HEK293 (cell line): ENCODE data around the gene DBH.

Experiments used
- CTCF ChIA-PET: fragments of 350-600 bp; formaldehyde crosslinking; extraction: SDS; loops from one replicate; lab custom pipeline; 2021; ENCODE audit warnings: antibody characterized with exemption; lab: Yijun Ruan, JAX
- POLR2A ChIA-PET: fragments of 300-600 bp; formaldehyde crosslinking; extraction: SDS; loops from one replicate; lab custom pipeline; 2020; ENCODE audit warnings: antibody characterized with exemption, inconsistent platforms; lab: Yijun Ruan, JAX
- H3K27ac ChIP-seq: fragments of 200-500 bp; sonication (Bioruptor generic); 2 replicates; pipeline ENCODE4 v1.5.1; 2014; ENCODE audit warnings: low read depth, low read length, control low read depth, inconsistent platforms; ENCODE audit errors: extremely low read depth
- H3K36me3 ChIP-seq, 2 experiments: fragments of 200-500 bp in 1 of 2; sonication (Bioruptor generic) in 1 of 2; 1 replicate in 1 of 2; 2 replicates in 1 of 2; pipeline ENCODE4 v1.5.1; 2014 to 2017; ENCODE audit warnings: inconsistent platforms in 2 of 2, low read length in 2 of 2; ENCODE audit not compliant: control insufficient read depth in 2 of 2, insufficient read depth in 1 of 2
- H3K4me1 ChIP-seq: fragments of 200-500 bp; sonication (Bioruptor generic); 2 replicates; pipeline ENCODE4 v1.5.1; 2014; ENCODE audit warnings: mild to moderate bottlenecking, low read length, inconsistent platforms; ENCODE audit not compliant: control insufficient read depth, insufficient read depth
- H3K4me3 ChIP-seq: 2 replicates; pipeline ENCODE4 v1.5.1; 2011; ENCODE audit warnings: low read depth, mild to moderate bottlenecking, control low read depth, low read length, moderate library complexity
- H3K9me3 ChIP-seq: fragments of 200-500 bp; sonication (Bioruptor generic); 2 replicates; pipeline ENCODE4 v1.5.1; 2014; ENCODE audit warnings: low read depth, low read length, inconsistent platforms; ENCODE audit not compliant: control insufficient read depth, insufficient read depth
- KLF7 ChIP-seq: fragments of 450-650 bp; formaldehyde crosslinking; IDR thresholded peaks from 2 replicates; pipeline ENCODE4 v1.5.1; 2016; ENCODE audit warnings: missing biosample characterization, missing genetic modification characterization, borderline replicate concordance
- TCF7L2 ChIP-seq: IDR thresholded peaks from 2 replicates; pipeline ENCODE4 v1.6.1; 2011; ENCODE audit warnings: low read depth, mild to moderate bottlenecking, inconsistent platforms, low read length, moderate library complexity, borderline replicate concordance
- YY2 ChIP-seq: fragments of 450-650 bp; formaldehyde crosslinking; IDR thresholded peaks from 2 replicates; pipeline ENCODE4 v1.5.1; 2016; ENCODE audit warnings: missing biosample characterization, missing genetic modification characterization
- ZFHX2 ChIP-seq: fragments of 450-650 bp; formaldehyde crosslinking; conservative IDR thresholded peaks from 2 replicates; pipeline ENCODE4 v1.5.1; 2016; ENCODE audit warnings: missing biosample characterization, missing genetic modification characterization
- ZNF112 ChIP-seq: fragments of 450-650 bp; formaldehyde crosslinking; IDR thresholded peaks from 2 replicates; pipeline ENCODE4 v1.5.0; 2017; ENCODE audit warnings: missing biosample characterization, missing genetic modification characterization
- ZNF133 ChIP-seq: fragments of 450-650 bp; formaldehyde crosslinking; IDR thresholded peaks from 2 replicates; pipeline ENCODE4 v1.5.1; 2016; ENCODE audit warnings: missing biosample characterization, missing genetic modification characterization
- ZNF211 ChIP-seq: fragments of 450-650 bp; formaldehyde crosslinking; IDR thresholded peaks from 2 replicates; pipeline ENCODE4 v1.5.1; 2016; ENCODE audit warnings: low read depth, missing biosample characterization, missing genetic modification characterization
- ZNF221 ChIP-seq: fragments of 450-650 bp; formaldehyde crosslinking; IDR thresholded peaks from 2 replicates; pipeline ENCODE4 v1.5.1; 2017; ENCODE audit warnings: missing biosample characterization, missing genetic modification characterization, borderline replicate concordance
- ZNF341 ChIP-seq: fragments of 450-650 bp; formaldehyde crosslinking; IDR thresholded peaks from 2 replicates; pipeline ENCODE4; 2016; ENCODE audit warnings: low read depth, missing biosample characterization, missing genetic modification characterization
- ZNF426 ChIP-seq: fragments of 450-650 bp; formaldehyde crosslinking; IDR thresholded peaks from 2 replicates; pipeline ENCODE4 v1.5.1; 2017; ENCODE audit warnings: missing biosample characterization, missing genetic modification characterization, mild to moderate bottlenecking, inconsistent platforms, moderate library complexity
- ZNF530 ChIP-seq: fragments of 450-650 bp; formaldehyde crosslinking; IDR thresholded peaks from 2 replicates; pipeline ENCODE4 v1.5.1; 2016; ENCODE audit warnings: low read depth, missing biosample characterization, missing genetic modification characterization
- ZNF549 ChIP-seq: fragments of 450-650 bp; IDR thresholded peaks from 2 replicates; pipeline ENCODE4 v1.5.1; 2018; ENCODE audit warnings: missing biosample characterization, missing genetic modification characterization, mild to moderate bottlenecking, inconsistent platforms, moderate library complexity
- ZNF555 ChIP-seq: fragments of 450-650 bp; formaldehyde crosslinking; conservative IDR thresholded peaks from 2 replicates; pipeline ENCODE4 v1.5.1; 2017; ENCODE audit warnings: missing biosample characterization, mild to moderate bottlenecking, missing genetic modification characterization, inconsistent platforms
- ZNF560 ChIP-seq: fragments of 450-650 bp; formaldehyde crosslinking; IDR thresholded peaks from 2 replicates; pipeline ENCODE4 v1.5.1; 2017; ENCODE audit warnings: missing biosample characterization, missing genetic modification characterization, borderline replicate concordance
- ZNF585B ChIP-seq: fragments of 450-650 bp; formaldehyde crosslinking; IDR thresholded peaks from 2 replicates; pipeline ENCODE4 v1.5.1; 2016; ENCODE audit warnings: missing biosample characterization, missing genetic modification characterization
- ZNF623 ChIP-seq: fragments of 450-650 bp; formaldehyde crosslinking; IDR thresholded peaks from 2 replicates; pipeline ENCODE4 v1.5.1; 2016; ENCODE audit warnings: missing biosample characterization, missing genetic modification characterization
- ZNF707 ChIP-seq: fragments of 450-650 bp; formaldehyde crosslinking; IDR thresholded peaks from 2 replicates; pipeline ENCODE4 v1.5.1; 2016; ENCODE audit warnings: missing biosample characterization, missing genetic modification characterization
- ZSCAN23 ChIP-seq: fragments of 450-650 bp; formaldehyde crosslinking; IDR thresholded peaks from 2 replicates; pipeline ENCODE4 v1.5.1; 2016; ENCODE audit warnings: missing biosample characterization, missing genetic modification characterization
- TF ChIP-seq, protein P1 (sequence below): fragments of 450-650 bp; formaldehyde crosslinking; IDR thresholded peaks from 2 replicates; pipeline ENCODE4 v1.5.1; 2017; ENCODE audit warnings: missing biosample characterization, missing genetic modification characterization
- TF ChIP-seq, protein P2 (sequence below): fragments of 450-650 bp; formaldehyde crosslinking; IDR thresholded peaks from 2 replicates; pipeline ENCODE4 v1.5.0; 2017; ENCODE audit warnings: missing biosample characterization, missing genetic modification characterization, borderline replicate concordance
- TF ChIP-seq, protein P3 (sequence below): sonication (generic); formaldehyde crosslinking; IDR thresholded peaks from 2 replicates; pipeline ENCODE4 v1.8.1; 2022; ENCODE audit warnings: mild to moderate bottlenecking, moderate library complexity, missing genetic modification reagents

DBH gene

DNA sequence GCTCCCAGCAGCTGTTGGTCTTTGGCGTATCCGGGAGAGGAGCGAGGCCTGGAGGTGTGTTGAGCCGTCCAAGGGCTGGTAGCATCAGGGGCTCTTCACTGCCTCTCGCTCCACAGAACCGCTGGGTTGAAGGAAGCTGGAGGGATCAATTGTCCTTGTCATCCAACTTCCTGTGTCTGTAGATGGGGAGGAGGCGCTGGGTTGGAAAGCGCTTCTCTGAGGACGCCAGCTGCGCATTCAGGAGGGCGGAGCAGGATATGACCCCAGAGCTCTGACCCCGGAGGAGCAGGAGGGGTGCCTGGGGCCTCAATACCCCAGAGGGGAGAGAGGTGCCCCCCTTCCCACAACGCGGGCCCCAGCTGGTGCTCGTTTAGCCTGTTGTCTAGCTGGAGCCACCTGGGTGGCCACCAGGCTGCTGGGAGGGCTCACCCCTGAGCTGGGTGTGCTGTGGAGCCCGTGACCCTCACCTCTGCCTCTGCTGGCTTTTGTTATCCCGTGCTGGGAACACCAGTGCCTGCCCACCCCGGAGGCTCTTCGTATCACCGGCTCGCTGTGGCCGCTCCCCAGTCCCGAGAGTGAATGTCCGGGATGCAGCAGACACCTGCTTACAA is 2.0 kb upstream of the DBH start:
- no peak for TF ChIP-seq ZNF555 (tag by site-specific recombination)
- no peaks in the 10 kb centered on the region for H3K9me3 ChIP-seq
- CTCF ChIA-PET = interaction anchor here (0.7 to 1.3 kb wide), 3 partner anchors 10 to 45 kb away, joined by 3 to 5 read pairs (median 4); no protein-coding TSS in a partner anchor
- H3K27ac ChIP-seq = no peak overlapping the region
- H3K4me1 ChIP-seq = no peaks in the 10 kb centered on the region
- no peak overlapping the region for H3K4me3 ChIP-seq
- POLR2A ChIA-PET = no interaction called here
- no peaks in the 10 kb centered on the region for H3K36me3 ChIP-seq

GRCh38 chr9:133635098-133635497 is 1.1 kb upstream of the DBH start:
- Histone ChIP-seq H3K9me3 (no peaks in the 10 kb centered on the region), H3K27ac (no peak overlapping the region), H3K4me3 (no peak overlapping the region), H3K36me3 (no peaks in the 10 kb centered on the region), H3K4me1 (no peaks in the 10 kb centered on the region)
- TF ChIP-seq ZSCAN23 (tag by site-specific recombination) (no peak), ZNF707 (tag by site-specific recombination) (no peak), ZNF341 (peak; percentile 61), YY2 (no peak), ZNF623 (tag by site-specific recombination) (0 out of 2 replicates have a peak, but pooled peaks have one; percentile 31), KLF7 (tag by site-specific recombination) (no peak), ZNF211 (no peak), ZNF560 (tag by site-specific recombination) (no peak)
- TF ChIP-seq, protein P1, sequence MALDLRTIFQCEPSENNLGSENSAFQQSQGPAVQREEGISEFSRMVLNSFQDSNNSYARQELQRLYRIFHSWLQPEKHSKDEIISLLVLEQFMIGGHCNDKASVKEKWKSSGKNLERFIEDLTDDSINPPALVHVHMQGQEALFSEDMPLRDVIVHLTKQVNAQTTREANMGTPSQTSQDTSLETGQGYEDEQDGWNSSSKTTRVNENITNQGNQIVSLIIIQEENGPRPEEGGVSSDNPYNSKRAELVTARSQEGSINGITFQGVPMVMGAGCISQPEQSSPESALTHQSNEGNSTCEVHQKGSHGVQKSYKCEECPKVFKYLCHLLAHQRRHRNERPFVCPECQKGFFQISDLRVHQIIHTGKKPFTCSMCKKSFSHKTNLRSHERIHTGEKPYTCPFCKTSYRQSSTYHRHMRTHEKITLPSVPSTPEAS (tag by site-specific recombination) = no peak
- CTCF ChIA-PET = interaction anchor here (0.6 to 1.3 kb wide), 4 partner anchors 12 to 233 kb away, joined by 3 to 4 read pairs (median 3); no protein-coding TSS in a partner anchor
- POLR2A ChIA-PET = no interaction called here

- H3K36me3 ChIP-seq = no peaks in the 10 kb centered on the region
- POLR2A ChIA-PET = interaction anchor here (0.6 kb wide), 1 partner anchor 488 kb away, joined by 3 read pairs; no protein-coding TSS in a partner anchor
- H3K4me3 ChIP-seq = no peak overlapping the region
- H3K4me1 ChIP-seq = no peaks in the 10 kb centered on the region
- TF ChIP-seq ZFHX2 (tag by site-specific recombination) (no peak), ZNF530 (tag by site-specific recombination) (no peak), TCF7L2 (no peak)
- TF ChIP-seq, all 188 proteins: peak for 0
- CTCF ChIA-PET = no interaction called here
- H3K27ac ChIP-seq = no peak overlapping the region
- no peaks in the 10 kb centered on the region for H3K9me3 ChIP-seq
These were observed 739 bp downstream of the DBH start for GRCh38 chr9:133636902-133637301.

DNA sequence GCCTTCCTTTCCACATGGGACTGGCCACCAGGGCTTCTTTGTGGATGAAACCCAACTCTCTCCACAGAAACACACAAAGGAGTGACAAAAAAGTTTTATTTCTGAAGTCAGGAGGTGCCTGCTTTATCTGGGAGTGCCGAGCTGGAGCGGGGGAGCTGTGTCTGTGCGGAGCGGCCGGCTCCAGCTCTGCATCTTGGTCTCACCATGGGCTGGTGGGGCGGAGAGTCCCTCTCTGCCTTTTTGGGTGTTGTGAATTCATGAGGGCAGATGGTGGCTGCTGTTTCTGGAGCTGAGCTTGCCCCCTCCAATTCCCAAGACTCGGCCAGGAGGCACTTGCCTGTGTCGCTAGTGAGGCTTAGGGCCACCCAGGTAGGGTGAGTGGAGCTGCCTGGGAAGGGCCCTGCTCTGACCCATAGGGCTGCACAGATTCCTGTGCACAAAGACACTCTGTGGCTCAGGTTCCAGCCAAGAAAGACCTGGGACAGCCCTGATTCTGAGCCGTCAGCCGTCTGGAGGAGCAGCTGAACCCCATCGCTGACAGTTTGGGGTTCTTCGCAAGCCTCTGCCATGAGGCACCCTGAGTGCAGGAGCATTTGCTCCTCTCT is 1.4 kb downstream of the DBH start:
- Histone ChIP-seq H3K9me3 (no peaks in the 10 kb centered on the region), H3K36me3 (no peaks in the 10 kb centered on the region), H3K27ac (no peak overlapping the region), H3K4me3 (no peak overlapping the region), H3K4me1 (no peaks in the 10 kb centered on the region)
- CTCF ChIA-PET = interaction anchor here (0.5 to 0.6 kb wide), 3 partner anchors 9 to 607 kb away, joined by 3 to 5 read pairs (median 5); partner anchors contain the start of genes GTF3C5 and SARDH
- POLR2A ChIA-PET = interaction anchor here (0.6 kb wide), 1 partner anchor 487 kb away, joined by 3 read pairs; no protein-coding TSS in a partner anchor
- TF ChIP-seq, protein P2, sequence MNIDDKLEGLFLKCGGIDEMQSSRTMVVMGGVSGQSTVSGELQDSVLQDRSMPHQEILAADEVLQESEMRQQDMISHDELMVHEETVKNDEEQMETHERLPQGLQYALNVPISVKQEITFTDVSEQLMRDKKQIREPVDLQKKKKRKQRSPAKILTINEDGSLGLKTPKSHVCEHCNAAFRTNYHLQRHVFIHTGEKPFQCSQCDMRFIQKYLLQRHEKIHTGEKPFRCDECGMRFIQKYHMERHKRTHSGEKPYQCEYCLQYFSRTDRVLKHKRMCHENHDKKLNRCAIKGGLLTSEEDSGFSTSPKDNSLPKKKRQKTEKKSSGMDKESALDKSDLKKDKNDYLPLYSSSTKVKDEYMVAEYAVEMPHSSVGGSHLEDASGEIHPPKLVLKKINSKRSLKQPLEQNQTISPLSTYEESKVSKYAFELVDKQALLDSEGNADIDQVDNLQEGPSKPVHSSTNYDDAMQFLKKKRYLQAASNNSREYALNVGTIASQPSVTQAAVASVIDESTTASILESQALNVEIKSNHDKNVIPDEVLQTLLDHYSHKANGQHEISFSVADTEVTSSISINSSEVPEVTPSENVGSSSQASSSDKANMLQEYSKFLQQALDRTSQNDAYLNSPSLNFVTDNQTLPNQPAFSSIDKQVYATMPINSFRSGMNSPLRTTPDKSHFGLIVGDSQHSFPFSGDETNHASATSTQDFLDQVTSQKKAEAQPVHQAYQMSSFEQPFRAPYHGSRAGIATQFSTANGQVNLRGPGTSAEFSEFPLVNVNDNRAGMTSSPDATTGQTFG (tag by site-specific recombination) = no peak
- TF ChIP-seq ZNF112 (tag by site-specific recombination) (no peak), ZNF426 (tag by site-specific recombination) (no peak), ZNF133 (tag by site-specific recombination) (no peak), ZNF221 (tag by site-specific recombination) (no peak), ZNF549 (no peak), ZNF585B (tag by site-specific recombination) (no peak)
- TF ChIP-seq, protein P3, sequence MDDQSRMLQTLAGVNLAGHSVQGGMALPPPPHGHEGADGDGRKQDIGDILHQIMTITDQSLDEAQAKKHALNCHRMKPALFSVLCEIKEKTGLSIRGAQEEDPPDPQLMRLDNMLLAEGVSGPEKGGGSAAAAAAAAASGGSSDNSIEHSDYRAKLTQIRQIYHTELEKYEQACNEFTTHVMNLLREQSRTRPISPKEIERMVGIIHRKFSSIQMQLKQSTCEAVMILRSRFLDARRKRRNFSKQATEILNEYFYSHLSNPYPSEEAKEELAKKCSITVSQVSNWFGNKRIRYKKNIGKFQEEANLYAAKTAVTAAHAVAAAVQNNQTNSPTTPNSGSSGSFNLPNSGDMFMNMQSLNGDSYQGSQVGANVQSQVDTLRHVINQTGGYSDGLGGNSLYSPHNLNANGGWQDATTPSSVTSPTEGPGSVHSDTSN = no peak
